AG09309 (cell line): ENCODE measurements around the gene BCOR.
A peak's percentile ranks its signal among the peaks of the same experiment; 100 is the strongest.

Experiments
- DNase-seq: peaks from one replicate; pipeline ENCODE4 v3.0.0-alpha.2; 2010; ENCODE audit warnings: low read depth
- H3K4me3 ChIP-seq: 2 replicates; pipeline ENCODE4 v1.5.1; 2011; ENCODE audit warnings: mild to moderate bottlenecking, low read depth, low read length, moderate library complexity; ENCODE audit not compliant: control insufficient read depth
- CTCF ChIP-seq: IDR thresholded peaks from 2 replicates; pipeline ENCODE4 v1.5.1; 2011; ENCODE audit warnings: mild to moderate bottlenecking, low read depth, low read length, inconsistent platforms; ENCODE audit not compliant: insufficient read depth, control insufficient read depth; ENCODE audit errors: missing control alignments

BCOR gene

GRCh38 chrX:40013266-40014195 is 84.2 kb downstream of the BCOR start:
- peak overlapping the region; percentile 55 for H3K4me3 ChIP-seq
- no peak for DNase-seq
- no peak for TF ChIP-seq CTCF

- peak overlapping the region; percentile 55 for H3K4me3 ChIP-seq
- DNase-seq: no peak
Observed at GRCh38 chrX:40012868-40013265, 84.9 kb downstream of the BCOR start.

GRCh38 chrX:40012039-40012867 is 85.5 kb downstream of the BCOR start:
- no peak for DNase-seq
- no peak for TF ChIP-seq CTCF
- peak overlapping the region; percentile 55; the same call in 1 of the 2 replicates for H3K4me3 ChIP-seq

More at GRCh38 chrX:40012868-40013265, 84.9 kb downstream of the BCOR start:
- TF ChIP-seq CTCF: no peak

GRCh38 chrX:40011322-40012038 is 86.3 kb downstream of the BCOR start:
- no peak for DNase-seq
- TF ChIP-seq CTCF: no peak
- H3K4me3 ChIP-seq: no peak overlapping the region

GRCh38 chrX:40010550-40011321 is 87.0 kb downstream of the BCOR start:
- DNase-seq: no peak
- H3K4me3 ChIP-seq: no peak overlapping the region
- no peak for TF ChIP-seq CTCF

- no peak overlapping the region for H3K4me3 ChIP-seq
- DNase-seq: no peak
Observed at GRCh38 chrX:40009890-40010289, 87.9 kb downstream of the BCOR start.

More at GRCh38 chrX:40009890-40010289, 87.9 kb downstream of the BCOR start:
- TF ChIP-seq CTCF: no peak
